Epithelial cell of esophagus (primary cell): ENCODE data around the gene IFI27L1.

ENCODE experiments used
- DNase-seq: peaks from one replicate; pipeline ENCODE4 v3.0.0; 2010; ENCODE audit warnings: low read depth
- H3K4me3 ChIP-seq: 2 replicates; pipeline ENCODE4 v1.5.1; 2011; ENCODE audit warnings: mild to moderate bottlenecking, low read length, control low read depth
- TF ChIP-seq, protein P1 (sequence below): IDR thresholded peaks from 2 replicates; pipeline ENCODE4 v1.5.1; 2011; ENCODE audit warnings: low read depth, mild to moderate bottlenecking, low read length, control low read depth, inconsistent platforms; ENCODE audit not compliant: insufficient read depth; ENCODE audit errors: missing control alignments

IFI27L1 gene

DNA sequence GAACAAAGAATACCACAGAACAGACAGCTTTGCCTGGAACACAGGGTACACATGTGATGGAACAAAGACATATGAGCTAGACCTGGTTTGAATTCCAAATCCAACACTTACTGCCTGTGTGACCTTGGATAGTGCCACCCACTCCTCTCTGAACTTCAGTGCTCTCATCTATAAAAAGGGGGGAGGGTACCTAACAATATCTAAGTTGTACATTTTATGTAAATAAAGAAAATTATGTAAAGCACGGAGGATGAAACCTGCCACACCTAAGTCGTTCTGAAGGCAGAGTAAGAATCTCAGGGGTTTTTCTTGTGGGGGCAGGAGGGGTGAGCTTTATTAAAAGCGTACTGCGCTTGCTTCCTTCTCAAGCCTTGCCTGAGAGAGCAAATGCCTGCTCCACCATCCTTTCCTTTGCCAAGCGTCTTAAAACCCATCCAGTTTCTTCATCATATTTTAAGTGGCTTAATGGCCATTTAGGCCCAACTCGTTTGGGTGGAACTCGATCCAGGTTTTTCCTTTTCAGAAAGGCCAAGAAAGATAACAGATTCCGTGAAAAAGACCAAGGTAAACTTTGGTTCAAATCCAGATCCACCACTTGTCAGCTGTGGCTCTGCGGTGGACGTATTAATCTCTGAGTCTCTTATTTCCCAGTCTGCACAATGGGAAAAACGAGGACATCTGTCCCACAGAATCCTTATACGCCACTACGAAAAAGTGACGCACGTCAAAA, 1.1 kb upstream of the IFI27L1 start:
- TF ChIP-seq, protein P1, sequence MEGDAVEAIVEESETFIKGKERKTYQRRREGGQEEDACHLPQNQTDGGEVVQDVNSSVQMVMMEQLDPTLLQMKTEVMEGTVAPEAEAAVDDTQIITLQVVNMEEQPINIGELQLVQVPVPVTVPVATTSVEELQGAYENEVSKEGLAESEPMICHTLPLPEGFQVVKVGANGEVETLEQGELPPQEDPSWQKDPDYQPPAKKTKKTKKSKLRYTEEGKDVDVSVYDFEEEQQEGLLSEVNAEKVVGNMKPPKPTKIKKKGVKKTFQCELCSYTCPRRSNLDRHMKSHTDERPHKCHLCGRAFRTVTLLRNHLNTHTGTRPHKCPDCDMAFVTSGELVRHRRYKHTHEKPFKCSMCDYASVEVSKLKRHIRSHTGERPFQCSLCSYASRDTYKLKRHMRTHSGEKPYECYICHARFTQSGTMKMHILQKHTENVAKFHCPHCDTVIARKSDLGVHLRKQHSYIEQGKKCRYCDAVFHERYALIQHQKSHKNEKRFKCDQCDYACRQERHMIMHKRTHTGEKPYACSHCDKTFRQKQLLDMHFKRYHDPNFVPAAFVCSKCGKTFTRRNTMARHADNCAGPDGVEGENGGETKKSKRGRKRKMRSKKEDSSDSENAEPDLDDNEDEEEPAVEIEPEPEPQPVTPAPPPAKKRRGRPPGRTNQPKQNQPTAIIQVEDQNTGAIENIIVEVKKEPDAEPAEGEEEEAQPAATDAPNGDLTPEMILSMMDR = no peak
- no peak for DNase-seq

DNA sequence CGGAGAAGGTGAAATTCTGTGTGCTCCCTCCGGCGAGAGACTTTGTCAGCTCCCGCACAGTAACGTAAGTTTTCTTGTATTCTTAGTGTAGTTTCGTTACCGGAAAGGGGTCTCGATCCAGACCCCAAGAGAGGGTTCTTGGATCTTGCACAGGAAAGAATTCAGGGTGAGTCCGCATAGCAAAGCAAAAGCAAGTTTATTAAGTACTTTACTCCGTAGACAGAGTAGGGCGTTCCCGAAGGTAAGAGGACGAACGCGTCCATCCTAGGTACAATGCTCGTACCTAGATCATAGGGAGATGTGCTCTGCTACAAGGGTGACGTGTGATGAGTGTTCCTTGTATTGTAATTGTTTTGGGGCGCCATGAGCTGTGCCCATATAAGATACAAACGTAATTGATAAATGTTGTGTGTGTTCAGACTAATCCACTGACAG, 293 bp downstream of the IFI27L1 start:
- TF ChIP-seq, protein P1 = no peak
- peak overlapping the region; percentile 85 for H3K4me3 ChIP-seq
- peak; percentile 54 for DNase-seq

More for the DNA sequence above, 1.1 kb upstream of the IFI27L1 start:
- H3K4me3 ChIP-seq = peak overlapping the region; percentile 85

- no peak for DNase-seq
- TF ChIP-seq, protein P1 = no peak
Observed at GRCh38 chr14:94087891-94088290, 6.8 kb downstream of the IFI27L1 start.

GRCh38 chr14:94088516-94088915, 7.4 kb downstream of the IFI27L1 start:
- TF ChIP-seq, protein P1 = no peak
- no peak overlapping the region for H3K4me3 ChIP-seq
- DNase-seq = peak; percentile 34

More at GRCh38 chr14:94087891-94088290, 6.8 kb downstream of the IFI27L1 start:
- no peak overlapping the region for H3K4me3 ChIP-seq

DNA sequence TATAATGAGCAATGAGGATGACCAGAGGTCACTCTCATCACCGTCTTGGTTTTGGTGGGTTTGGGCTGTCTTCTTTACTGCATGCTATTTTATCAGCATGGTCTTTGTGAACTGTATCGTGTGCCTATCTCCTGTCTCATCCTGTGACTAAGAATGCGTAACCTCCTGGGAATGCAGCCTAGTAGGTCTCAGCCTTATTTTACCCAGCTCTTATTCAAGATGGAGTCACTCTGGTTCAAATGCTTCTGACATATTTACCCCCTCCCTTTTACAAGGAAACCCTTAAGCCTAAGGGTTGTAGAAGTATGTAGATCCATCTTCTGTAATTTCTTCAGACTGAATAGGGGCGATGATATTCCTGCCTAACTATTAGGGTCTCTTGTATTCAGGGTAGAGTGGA, 8.4 kb downstream of the IFI27L1 start:
- H3K4me3 ChIP-seq = no peak overlapping the region
- peak; percentile 59 for DNase-seq
- TF ChIP-seq, protein P1 = no peak

DNA sequence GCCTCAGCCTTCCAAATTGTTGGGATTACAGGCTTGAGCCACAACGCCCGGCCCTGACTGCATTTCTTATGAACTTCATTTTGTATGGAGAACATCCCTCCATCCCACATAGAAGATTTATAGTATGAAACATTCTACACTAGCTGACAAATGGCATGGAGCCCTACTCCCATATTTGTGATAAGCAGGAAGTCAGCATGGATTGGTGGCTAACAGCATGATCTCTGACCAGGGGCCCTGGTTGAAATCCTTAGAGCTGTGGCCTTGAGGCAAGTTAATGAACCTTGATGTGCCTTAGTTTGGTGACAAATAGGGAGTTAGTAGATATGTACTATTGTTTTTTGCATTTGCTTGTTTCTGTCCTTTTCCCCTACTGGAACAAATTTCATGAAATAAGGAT, 12.3 kb downstream of the IFI27L1 start:
- TF ChIP-seq, protein P1 = no peak
- H3K4me3 ChIP-seq = no peak overlapping the region
- DNase-seq = no peak

GRCh38 chr14:94097091-94097490, 16.0 kb downstream of the IFI27L1 start:
- TF ChIP-seq, protein P1 = no peak
- no peak for DNase-seq
- no peak overlapping the region for H3K4me3 ChIP-seq
